Mesenteric fat pad (tissue), 1 donor: Measurements from ENCODE around the gene PTPRN2. TPM values are rescaled to one million over a fixed set of nuclear protein-coding genes. Genes with fewer than 3 reads are reported as not detected.

ENCODE experiments used
- DNase-seq: peaks from one replicate; pipeline ENCODE4 v3.0.0-alpha.2; 2020; ENCODE audit warnings: low spot score
- total RNA-seq: library from RNA; stranded (reverse); fragmentation: NEBNext Ultra II Directional; extraction: Animal tissue kit (Norgen Biotek cat#: 25700); gene quantifications from one replicate; pipeline ENCODE4 v1.2.1, GENCODE V29; 2021
- donor health status: DM: yes; HTN: yes; CAD: no.

PTPRN2 gene
- total RNA-seq, 1 donor from 2014 or later = 2.6 TPM

- DNase-seq = peak; percentile 83
These were observed 520.2 kb downstream of the PTPRN2 start for GRCh38 chr7:158067219-158067930.

GRCh38 chr7:158066085-158066484, 521.5 kb downstream of the PTPRN2 start:
- peak; percentile 57 for DNase-seq

DNA sequence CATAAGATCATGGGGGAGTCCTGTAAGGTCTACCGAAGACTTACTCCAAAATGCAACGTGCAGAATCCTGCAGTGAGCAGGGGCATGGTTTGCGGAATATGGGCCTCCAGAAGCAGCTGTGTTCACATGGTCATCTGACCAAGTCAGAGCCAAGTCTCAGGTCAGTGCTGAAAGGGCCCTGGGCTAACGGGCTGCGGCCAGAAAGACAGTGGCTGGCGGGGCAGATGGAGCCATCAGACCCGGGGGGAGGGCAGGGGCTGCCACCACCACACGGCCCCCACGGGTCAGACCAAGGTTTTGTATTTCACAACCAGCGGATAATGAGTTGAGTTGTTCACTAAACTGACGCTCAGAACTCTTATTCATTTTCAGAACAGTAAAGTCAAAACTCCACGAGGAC, 522.3 kb downstream of the PTPRN2 start:
- no peak for DNase-seq

- DNase-seq = no peak
These were observed 523.0 kb downstream of the PTPRN2 start for GRCh38 chr7:158064631-158065030.

DNA sequence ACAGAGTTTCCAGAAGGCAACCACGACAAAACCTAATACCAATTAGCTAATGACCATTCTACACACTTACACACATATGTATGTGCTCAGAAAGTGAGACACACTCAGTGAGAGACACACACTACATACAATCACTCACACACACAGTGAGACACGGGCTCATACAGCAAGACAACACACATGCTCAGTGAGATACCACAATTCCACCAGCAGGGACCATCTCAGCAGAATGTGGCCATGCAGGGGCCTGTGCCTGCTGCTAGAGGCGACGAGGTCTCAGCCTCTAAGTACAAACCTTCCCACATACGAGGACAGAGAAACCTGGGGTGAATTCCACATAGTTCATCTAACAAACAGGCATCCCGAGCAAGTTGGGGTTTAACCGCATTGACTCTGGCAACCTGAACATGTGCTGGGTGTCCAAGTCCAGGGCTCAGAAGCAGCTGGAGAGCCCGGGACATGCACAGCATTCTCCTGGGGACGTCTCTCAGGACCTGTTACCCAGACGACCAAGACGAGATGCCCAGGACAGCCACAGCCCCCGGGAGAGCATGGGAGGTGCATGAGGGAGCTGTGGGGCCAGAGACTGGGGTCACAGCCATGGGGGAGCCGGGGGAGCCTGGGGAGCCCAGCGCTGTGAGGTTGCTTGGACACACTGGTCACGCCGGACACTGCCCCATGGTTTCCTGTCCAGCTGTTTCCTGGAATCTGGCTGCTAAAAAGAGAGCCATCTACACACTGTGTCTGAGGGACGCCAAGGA, 523.6 kb downstream of the PTPRN2 start:
- no peak for DNase-seq

GRCh38 chr7:158062661-158063060, 525.0 kb downstream of the PTPRN2 start:
- DNase-seq = no peak

DNA sequence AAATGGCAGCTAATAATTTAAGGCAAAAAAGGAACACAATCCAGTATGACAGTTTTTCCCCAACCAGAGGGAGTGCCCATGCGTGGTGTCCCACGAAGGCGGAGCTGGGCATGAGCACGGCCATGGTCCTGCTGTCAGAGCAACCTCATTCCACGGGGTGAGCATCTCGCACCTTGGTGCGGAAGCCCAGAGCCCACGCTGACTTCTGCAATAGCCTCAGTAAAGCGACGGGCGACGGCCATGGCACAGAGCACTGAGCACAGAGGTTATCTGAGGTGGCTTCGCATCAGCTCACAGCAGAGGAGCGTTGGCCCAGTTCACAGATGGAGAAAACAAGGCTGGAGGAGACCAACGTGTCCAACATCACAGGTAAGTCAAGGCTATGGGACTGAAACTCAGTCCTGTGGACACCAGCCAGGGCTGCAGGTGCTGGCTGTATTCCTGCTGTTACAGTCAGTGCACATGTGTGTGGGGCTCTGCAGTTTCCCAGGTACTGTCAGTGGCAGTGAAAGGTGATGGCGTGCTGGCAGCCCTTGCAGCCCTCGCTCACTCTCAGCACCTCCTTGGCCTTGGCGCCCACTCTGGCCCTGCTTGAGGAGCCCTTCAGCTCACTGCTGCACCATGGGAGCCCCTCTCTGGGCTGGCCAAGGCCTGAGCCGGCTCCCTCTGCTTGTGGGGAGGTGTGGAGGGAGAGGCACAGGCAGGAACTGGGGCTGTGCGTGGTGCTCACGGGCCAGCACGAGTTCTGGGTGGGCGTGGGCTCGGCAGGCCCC, 525.6 kb downstream of the PTPRN2 start:
- DNase-seq = peak; percentile 68

- DNase-seq = peak; percentile 84
These were observed 526.5 kb downstream of the PTPRN2 start for GRCh38 chr7:158061026-158061630.

GRCh38 chr7:158060216-158060615, 527.4 kb downstream of the PTPRN2 start:
- DNase-seq = peak; percentile 45

DNA sequence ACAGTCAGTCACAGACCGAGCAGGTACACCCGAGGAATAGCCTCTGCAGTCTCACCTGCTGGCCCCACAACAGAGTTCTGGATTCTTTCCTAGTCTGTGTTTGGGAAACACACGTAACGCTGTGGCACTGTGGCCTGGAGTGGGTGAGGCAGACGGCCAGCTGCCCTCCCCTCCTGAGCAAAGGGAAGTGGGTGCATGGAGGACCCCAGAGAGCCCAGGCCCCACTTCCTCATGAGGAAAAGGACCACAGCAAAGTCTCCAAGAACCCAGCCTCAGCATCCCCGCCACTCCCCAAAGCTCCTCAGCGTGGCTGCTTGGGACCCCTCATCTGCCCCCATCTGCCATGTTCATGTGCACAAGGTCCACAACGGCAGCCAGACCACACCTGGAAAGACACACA, 530.2 kb downstream of the PTPRN2 start:
- peak; percentile 33 for DNase-seq

- DNase-seq = peak; percentile 83
These were observed 530.9 kb downstream of the PTPRN2 start for GRCh38 chr7:158056761-158057160.

DNA sequence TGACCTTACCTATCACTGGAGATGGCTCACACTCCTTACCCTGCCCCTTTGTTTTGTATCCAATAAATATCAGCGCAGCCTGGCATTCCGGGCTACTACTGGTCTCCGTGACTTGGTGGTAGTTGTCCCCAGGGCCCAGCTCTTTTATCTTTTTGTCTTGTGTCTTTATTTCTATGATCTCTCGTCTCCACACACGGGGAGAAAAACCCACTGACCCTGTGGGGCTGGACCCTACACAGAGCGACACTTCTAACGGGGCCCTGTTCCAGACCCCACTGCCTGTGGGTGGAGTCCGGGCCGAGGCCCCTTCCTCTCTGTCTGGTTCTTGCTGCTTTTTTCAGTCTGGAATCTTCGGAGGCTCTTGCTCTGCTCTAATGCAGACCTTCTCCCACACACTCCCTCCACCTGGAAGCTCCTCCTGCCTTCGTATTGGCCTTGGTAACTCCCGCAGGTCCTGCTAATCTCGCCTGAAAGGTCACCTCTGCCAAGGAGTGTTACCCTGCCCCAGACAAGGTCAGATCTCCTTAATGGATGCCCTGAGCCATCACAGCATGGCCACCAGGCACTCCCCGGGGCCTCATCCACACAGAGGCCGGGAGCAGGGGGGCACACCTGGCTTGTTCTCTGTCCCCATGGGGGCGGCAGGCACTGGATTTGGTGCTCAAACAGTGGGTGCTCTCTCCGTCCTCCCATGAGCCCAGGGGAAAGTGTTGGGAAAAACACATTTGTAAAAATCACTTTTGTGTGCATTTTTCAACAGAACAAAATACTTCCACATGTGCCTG, 531.7 kb downstream of the PTPRN2 start:
- peak; percentile 65 for DNase-seq

DNA sequence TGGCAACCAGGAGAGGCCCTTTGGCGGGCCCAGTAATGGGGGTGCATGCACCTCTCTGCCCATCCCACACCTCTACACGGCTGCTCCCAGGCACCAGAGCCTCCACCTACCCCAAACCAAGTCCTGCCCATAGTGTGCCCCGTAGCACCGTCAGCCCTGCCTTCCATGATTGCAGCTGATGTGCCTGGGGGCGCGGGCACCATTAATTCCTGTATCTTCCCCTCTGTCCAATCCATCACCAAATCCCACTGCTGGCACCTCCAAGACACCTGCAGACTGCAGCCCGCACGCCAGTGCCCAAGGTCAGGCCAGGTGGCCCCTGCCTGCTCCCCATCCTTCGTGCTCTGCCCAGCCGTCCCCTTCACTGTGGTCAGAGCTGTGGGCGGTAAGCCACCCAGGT, 533.0 kb downstream of the PTPRN2 start:
- peak; percentile 81 for DNase-seq

DNA sequence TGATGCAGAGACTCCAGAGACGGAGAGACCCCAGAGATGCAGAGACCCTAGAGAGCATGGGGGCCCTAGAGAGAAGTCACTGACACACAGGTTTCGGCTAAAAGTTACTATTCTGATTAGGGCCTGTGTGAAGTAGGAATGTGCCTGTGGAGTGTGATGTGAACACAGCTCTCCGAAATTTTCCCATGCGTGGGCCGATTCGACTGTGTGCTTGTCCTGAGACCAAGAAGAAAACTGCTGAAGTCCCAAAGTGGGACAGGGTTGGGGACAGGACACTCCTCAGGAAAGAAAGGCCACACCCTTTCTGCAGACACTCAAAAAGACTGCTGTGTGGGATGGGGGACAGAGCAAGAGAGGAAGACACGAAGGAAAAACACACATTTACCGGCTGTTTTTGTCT, 533.5 kb downstream of the PTPRN2 start:
- DNase-seq = peak; percentile 35

- DNase-seq = peak; percentile 71
These were observed 534.3 kb downstream of the PTPRN2 start for GRCh38 chr7:158053183-158053915.

- peak; percentile 83 for DNase-seq
These were observed 535.1 kb downstream of the PTPRN2 start for GRCh38 chr7:158052381-158053060.

- peak; percentile 20 for DNase-seq
These were observed 535.8 kb downstream of the PTPRN2 start for GRCh38 chr7:158051776-158052175.

DNA sequence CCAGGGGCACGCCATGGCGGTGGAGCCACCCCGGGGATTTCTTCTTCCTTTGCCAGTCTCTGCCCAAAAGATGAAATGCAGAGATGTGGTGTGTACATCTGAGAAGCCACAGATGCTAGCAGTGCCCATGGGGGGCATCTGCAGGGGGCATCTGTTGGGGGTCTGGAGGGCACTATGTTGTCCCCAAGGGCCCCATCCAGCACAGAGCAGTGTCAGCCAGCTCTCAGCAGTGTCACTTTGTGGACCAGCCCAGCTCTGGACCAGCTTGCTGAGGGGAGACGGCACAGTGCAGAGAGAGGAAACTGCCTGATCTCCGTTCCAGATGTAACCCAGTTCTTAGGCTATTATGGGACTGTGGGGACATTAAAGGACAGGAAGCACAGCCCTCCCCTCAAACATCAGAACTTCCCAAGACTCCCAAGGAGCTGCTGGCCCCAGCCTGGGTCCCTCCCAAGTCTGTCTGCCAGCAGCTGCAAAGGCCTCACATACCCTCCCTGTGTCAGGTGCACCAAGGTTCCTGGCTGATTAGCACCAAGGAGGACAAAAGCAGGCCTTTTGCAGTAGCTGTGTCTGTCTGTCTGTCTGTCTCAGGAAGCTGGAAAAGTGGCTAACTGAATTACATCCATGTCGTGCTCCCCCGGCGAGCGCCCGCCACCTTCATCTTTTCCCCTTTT, 536.5 kb downstream of the PTPRN2 start:
- DNase-seq = peak; percentile 74
